ENCODE results near the gene ZNF215. TPM values are rescaled to one million over a fixed set of nuclear protein-coding genes. Genes with fewer than 3 reads are reported as not detected.
A peak's percentile ranks its signal among the peaks of the same experiment; 100 is the strongest.

Gene ZNF215
- total RNA-seq, 2 donors from 2014 or later = 9.9 to 10.2 TPM

- Histone ChIP-seq H3K36me3 (ENCODE audit: control insufficient read depth, insufficient read depth, low read length) (no peaks in the 10 kb centered on the region), H3K9me3 (ENCODE audit: control insufficient read depth, low read length) (no peaks in the 10 kb centered on the region), H3K9ac (ENCODE audit: extremely low read depth, low read length, poor library complexity, severe bottlenecking) (no peak overlapping the region), H3K4me3 (ENCODE audit: low read length) (peak overlapping the region; percentile 90), H3K27ac (ENCODE audit: low read depth, low read length) (no peak overlapping the region), H3K4me1 (ENCODE audit: control insufficient read depth, insufficient read depth, low read length) (no peaks in the 10 kb centered on the region), H3K27me3 (ENCODE audit: control insufficient read depth, insufficient read depth, low read length, poor library complexity, severe bottlenecking) (no peaks in the 10 kb centered on the region)
- H3K27ac Mint-ChIP-seq = peak overlapping the region; percentile 97
- H3K27me3 Mint-ChIP-seq (ENCODE audit: insufficient read depth) = no peaks in the 10 kb centered on the region
- H3K9me3 Mint-ChIP-seq = no peaks in the 10 kb centered on the region
- DNase-seq = peak; percentile 76
- H3K36me3 Mint-ChIP-seq (ENCODE audit: low read depth) = peaks cover 8% of the 10 kb centered on the region
- peaks cover 12% of the 10 kb centered on the region for H3K4me1 Mint-ChIP-seq
- peak overlapping the region; percentile 97 for H3K4me3 Mint-ChIP-seq
- WGBS, 2 experiments (ENCODE audit: insufficient coverage in 1 of 2, insufficient read length in 1 of 2) = 67 to 94% methylated on average over 2 of the region's 2 CpGs
- no peak for TF ChIP-seq CTCF (conservative IDR thresholded peaks at IDR 0.05)
Observed at GRCh38 chr11:6925636-6926207, 504 bp upstream of the ZNF215 start.

GRCh38 chr11:6927030-6927617, 898 bp downstream of the ZNF215 start:
- H3K9me3 ChIP-seq (ENCODE audit: control insufficient read depth, low read length) = no peaks in the 10 kb centered on the region
- Mint-ChIP-seq H3K27me3 (ENCODE audit: insufficient read depth) (no peaks in the 10 kb centered on the region), H3K4me3 (peak overlapping the region; percentile 97), H3K9me3 (no peaks in the 10 kb centered on the region), H3K36me3 (ENCODE audit: low read depth) (peaks cover 10% of the 10 kb centered on the region), H3K27ac (peak overlapping the region; percentile 97), H3K4me1 (peaks cover 12% of the 10 kb centered on the region)
- peak overlapping the region; percentile 64 for H3K9ac ChIP-seq (ENCODE audit: extremely low read depth, low read length, poor library complexity, severe bottlenecking)
- 22 to 46% methylated on average over 7 to 11 of the region's 11 CpGs for WGBS, 2 experiments (ENCODE audit: insufficient coverage in 1 of 2, insufficient read length in 1 of 2)
- no peak for TF ChIP-seq CTCF (conservative IDR thresholded peaks at IDR 0.05)
- peak overlapping the region; percentile 90 for H3K4me3 ChIP-seq (ENCODE audit: low read length)
- H3K27ac ChIP-seq (ENCODE audit: low read depth, low read length) = no peak overlapping the region
- H3K4me1 ChIP-seq (ENCODE audit: control insufficient read depth, insufficient read depth, low read length) = no peaks in the 10 kb centered on the region
- H3K27me3 ChIP-seq (ENCODE audit: control insufficient read depth, insufficient read depth, low read length, poor library complexity, severe bottlenecking) = no peaks in the 10 kb centered on the region
- peak; percentile 47 for DNase-seq
- no peaks in the 10 kb centered on the region for H3K36me3 ChIP-seq (ENCODE audit: control insufficient read depth, insufficient read depth, low read length)

- DNase-seq = no peak
- no peak for TF ChIP-seq CTCF (conservative IDR thresholded peaks at IDR 0.05)
- H3K27ac ChIP-seq (ENCODE audit: low read depth, low read length) = no peak overlapping the region
- no peaks in the 10 kb centered on the region for H3K27me3 Mint-ChIP-seq (ENCODE audit: insufficient read depth)
- WGBS, 2 experiments (ENCODE audit: insufficient coverage in 1 of 2, insufficient read length in 1 of 2) = 73 to 78% methylated on average over 2 to 4 of the region's 4 CpGs
- no peak overlapping the region for H3K9ac ChIP-seq (ENCODE audit: extremely low read depth, low read length, poor library complexity, severe bottlenecking)
- H3K9me3 ChIP-seq (ENCODE audit: control insufficient read depth, low read length) = no peaks in the 10 kb centered on the region
- no peaks in the 10 kb centered on the region for H3K4me1 ChIP-seq (ENCODE audit: control insufficient read depth, insufficient read depth, low read length)
- no peaks in the 10 kb centered on the region for H3K27me3 ChIP-seq (ENCODE audit: control insufficient read depth, insufficient read depth, low read length, poor library complexity, severe bottlenecking)
- no peaks in the 10 kb centered on the region for H3K36me3 ChIP-seq (ENCODE audit: control insufficient read depth, insufficient read depth, low read length)
- peaks cover 20% of the 10 kb centered on the region for H3K36me3 Mint-ChIP-seq (ENCODE audit: low read depth)
- no peak overlapping the region for H3K4me3 ChIP-seq (ENCODE audit: low read length)
- peaks cover 12% of the 10 kb centered on the region for H3K4me1 Mint-ChIP-seq
- H3K4me3 Mint-ChIP-seq = no peak overlapping the region
- H3K9me3 Mint-ChIP-seq = no peaks in the 10 kb centered on the region
- H3K27ac Mint-ChIP-seq = no peak overlapping the region
Observed at GRCh38 chr11:6928916-6929315, 2.7 kb downstream of the ZNF215 start.

Measured in endodermal cell (in vitro differentiated cells).